K562 (cell line): ENCODE results near the gene HMGA1. TPM values are rescaled to one million over a fixed set of nuclear protein-coding genes. Genes with fewer than 3 reads are reported as not detected.

Experiments used
- ATAC-seq: fragments of 200-7000 bp; cut with Tn5 transposase; 3 replicates; pipeline ENCODE4 v1.9.1; 2020; ENCODE audit warnings: moderate library complexity
- BruUV-seq: library from RNA; stranded (reverse); fragments of 400-500 nt; replicated peaks from 2 replicates; lab custom pipeline; 2021; lab: Mats Ljungman, UMichigan
- CTCF ChIA-PET: fragments of 300-600 bp; formaldehyde crosslinking; extraction: SDS; loops from one replicate; lab custom pipeline; 2021; ENCODE audit warnings: low intra/inter-chr PET ratio; lab: Yijun Ruan, JAX
- POLR2A ChIA-PET: fragments of 300-600, 350-650 bp; sonication (Branson Sonifier 250); formaldehyde crosslinking; extraction: SDS; loops from one replicate; lab custom pipeline; 2021; ENCODE audit warnings: antibody characterized with exemption, inconsistent platforms; lab: Yijun Ruan, JAX
- DNase-seq, 4 experiments: peaks; one replicate each; pipeline versions ENCODE4 v3.0.0 to v3.0.0-alpha.2; 2011 to 2018; ENCODE audit warnings: low spot score in 3 of 4, mixed read lengths in 3 of 4; ENCODE audit errors: extremely low read depth in 1 of 4
- FAIRE-seq: peaks from 2 replicates; lab custom pipeline; 2011; peaks lifted over from hg19 to GRCh38; lab: Jason Lieb, UNC
- H2AFZ ChIP-seq: 2 replicates; pipeline ENCODE4 v1.6.0; 2011; ENCODE audit warnings: low read depth, low read length, control low read depth, inconsistent platforms
- H3K27ac ChIP-seq: fragments of 200-600 bp; 3 replicates; pipeline ENCODE4 v1.8.0; 2011; ENCODE audit warnings: low read depth, mild to moderate bottlenecking, control low read depth, inconsistent platforms, low read length, moderate library complexity, mixed read lengths; ENCODE audit errors: extremely low read depth
- H3K27me3 ChIP-seq, 2 experiments: fragments of 300-600 bp in 1 of 2; 2 replicates in 1 of 2; 3 replicates in 1 of 2; pipeline versions ENCODE4 v1.6.0 to v1.8.0; 2011; ENCODE audit warnings: inconsistent platforms in 2 of 2, low read length in 2 of 2, mild to moderate bottlenecking in 1 of 2, mixed read lengths in 1 of 2, moderate library complexity in 1 of 2; ENCODE audit not compliant: control insufficient read depth in 2 of 2, insufficient read depth in 2 of 2
- H3K36me3 ChIP-seq: fragments of 300-600 bp; 3 replicates; pipeline ENCODE4 v1.8.0; 2011; ENCODE audit warnings: mild to moderate bottlenecking, low read length, inconsistent platforms; ENCODE audit not compliant: control insufficient read depth, insufficient read depth
- H3K4me1 ChIP-seq, 2 experiments: fragments of 200-600 bp in 1 of 2; replicated peaks in 1 of 2; 2 replicates in 1 of 2; 3 replicates in 1 of 2; pipeline versions ENCODE4 v1.5.1 to v1.8.0; 2011; ENCODE audit warnings: inconsistent platforms in 2 of 2, low read length in 2 of 2, mild to moderate bottlenecking in 1 of 2, mixed read lengths in 1 of 2, moderate library complexity in 1 of 2; ENCODE audit not compliant: control insufficient read depth in 2 of 2, insufficient read depth in 2 of 2
- H3K4me2 ChIP-seq: 2 replicates; pipeline ENCODE4 v1.6.1; 2011; ENCODE audit warnings: low read length, control low read depth, inconsistent platforms, mixed read lengths; ENCODE audit not compliant: insufficient read depth
- H3K4me3 ChIP-seq: fragments of 200-600 bp; sonication (generic), shearing (Covaris generic); 2 replicates; pipeline ENCODE4 v1.5.1; 2016; ENCODE audit warnings: control low read depth, inconsistent platforms
- H3K79me2 ChIP-seq: fragments of 200-600 bp; 3 replicates; pipeline ENCODE4 v1.8.0; 2011; ENCODE audit warnings: low read length, inconsistent platforms; ENCODE audit not compliant: control insufficient read depth, insufficient read depth
- H3K9ac ChIP-seq, 2 experiments: 2 replicates each; pipeline versions ENCODE4 v1.6.0 to v1.6.1; 2011; ENCODE audit warnings: low read depth in 2 of 2, low read length in 2 of 2, control low read depth in 1 of 2, inconsistent platforms in 1 of 2, mild to moderate bottlenecking in 1 of 2, mixed read lengths in 1 of 2; ENCODE audit not compliant: insufficient read depth in 1 of 2
- H3K9me1 ChIP-seq: one replicate; pipeline ENCODE4 v1.6.0; 2011; ENCODE audit warnings: inconsistent platforms, mild to moderate bottlenecking, low read length, moderate library complexity; ENCODE audit not compliant: control insufficient read depth, insufficient read depth
- H3K9me3 ChIP-seq: replicated peaks from 2 replicates; pipeline ENCODE4 v1.5.1; 2011; ENCODE audit warnings: low read depth, low read length, inconsistent platforms; ENCODE audit not compliant: control insufficient read depth, insufficient read depth
- H4K20me1 ChIP-seq: replicated peaks from 2 replicates; pipeline ENCODE4 v1.6.1; 2011; ENCODE audit warnings: low read length, inconsistent platforms, mixed read lengths; ENCODE audit not compliant: control insufficient read depth, insufficient read depth
- NFIC ChIP-seq: fragments of 450-650 bp; IDR thresholded peaks from 2 replicates; pipeline ENCODE4 v1.6.1; 2017; ENCODE audit warnings: mild to moderate bottlenecking, inconsistent platforms
- WGBS: fragments of 100-300 bp; shearing (Covaris generic); methylation state at CpG from one replicate; pipeline ENCODE4 v1.1.6; 2016; ENCODE audit warnings: low coverage, mixed read lengths; ENCODE audit not compliant: insufficient coverage; ENCODE audit errors: missing lambda C conversion rate; 5-methylcytosine and 5-hydroxymethylcytosine counted together
- in situ Hi-C: fragments of 300-500 bp; cut with MboI; formaldehyde crosslinking; loops from 4 replicates; pipeline ENCODE4 v1.15.0; 2018; ENCODE audit warnings: inconsistent platforms, mixed read lengths
- intact Hi-C: fragments of 100-400 bp; cut with micrococcal nuclease; formaldehyde crosslinking; loops from 2 replicates; pipeline ENCODE4 v1.14.2; 2022
- polyA plus RNA-seq, 8 experiments: library from polyadenylated mRNA; depleted of rRNA in 4 of 8; stranded (reverse) in 5 of 8; unstranded in 3 of 8; fragments of >200 nt; fragmentation: Nextera tagmentation in 2 of 8; fragmentation: Illumina TruSeq in 1 of 8; extraction: Ambion mirVana in 2 of 8; extraction: Trizol in 1 of 8; gene quantifications; 2 replicates each; pipeline versions ENCODE4 v1.2.1 to v1.2.3, GENCODE V29; 2011 to 2014; ENCODE audit warnings: inconsistent platforms in 1 of 8, missing spikeins in 1 of 8
- total RNA-seq, 7 experiments: library from RNA; depleted of rRNA in 6 of 7; stranded (reverse); fragments of >200 nt in 6 of 7; fragmentation: Illumina TruSeq in 2 of 7; extraction: Trizol in 2 of 7; gene quantifications; 2 replicates each; pipeline versions ENCODE4 v1.2.1 to v1.2.3, GENCODE V29; 2011 to 2021; ENCODE audit warnings: low replicate concordance in 1 of 7
- TF ChIP-seq, protein P1 (sequence below): fragments of 450-650 bp; formaldehyde crosslinking; IDR thresholded peaks from 2 replicates; pipeline ENCODE4 v1.4.0; 2020; ENCODE audit warnings: mild to moderate bottlenecking, mixed read lengths
- TF ChIP-seq, protein P2 (sequence below): fragments of 450-650 bp; IDR thresholded peaks from 2 replicates; pipeline ENCODE4 v1.7.0; 2016; ENCODE audit warnings: borderline replicate concordance
- TF ChIP-seq, protein P3 (sequence below): sonication (generic); formaldehyde crosslinking; IDR thresholded peaks from 2 replicates; pipeline ENCODE4 v1.8.0; 2022; ENCODE audit warnings: mild to moderate bottlenecking, missing genetic modification reagents, borderline replicate concordance
- TF ChIP-seq, protein P4 (sequence below): sonication (generic); formaldehyde crosslinking; IDR thresholded peaks from 2 replicates; pipeline ENCODE4 v1.8.1; 2023; ENCODE audit warnings: missing genetic modification reagents, mild to moderate bottlenecking, borderline replicate concordance

HMGA1 gene
- total and polyA plus RNA-seq, 9 of the 15 experiments (the other 6 are each of a cell fraction or from before 2014, with no cell fraction given): 27.8 to 1,947 (median 594) TPM

DNA sequence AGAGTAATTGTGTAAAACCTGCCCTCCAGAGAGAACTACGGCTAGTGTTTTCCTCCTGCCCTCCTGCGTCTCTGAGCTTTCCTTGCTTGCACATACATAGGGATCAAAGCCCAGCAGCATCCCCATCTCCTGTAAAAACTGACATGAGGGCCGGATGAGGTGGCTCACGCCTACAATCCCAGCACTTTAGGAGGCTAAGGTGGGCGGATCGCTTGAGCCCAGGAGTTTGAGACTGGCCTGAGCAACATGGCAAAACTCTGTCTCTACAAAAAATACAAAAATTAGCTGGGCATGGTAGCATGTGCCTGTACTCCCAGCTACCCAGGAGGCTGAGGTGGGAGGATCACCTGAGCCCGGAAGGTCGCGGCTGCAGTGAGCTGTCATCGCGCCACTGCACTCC, 52.5 kb downstream of the HMGA1 start (continued):
- TF ChIP-seq, protein P1, sequence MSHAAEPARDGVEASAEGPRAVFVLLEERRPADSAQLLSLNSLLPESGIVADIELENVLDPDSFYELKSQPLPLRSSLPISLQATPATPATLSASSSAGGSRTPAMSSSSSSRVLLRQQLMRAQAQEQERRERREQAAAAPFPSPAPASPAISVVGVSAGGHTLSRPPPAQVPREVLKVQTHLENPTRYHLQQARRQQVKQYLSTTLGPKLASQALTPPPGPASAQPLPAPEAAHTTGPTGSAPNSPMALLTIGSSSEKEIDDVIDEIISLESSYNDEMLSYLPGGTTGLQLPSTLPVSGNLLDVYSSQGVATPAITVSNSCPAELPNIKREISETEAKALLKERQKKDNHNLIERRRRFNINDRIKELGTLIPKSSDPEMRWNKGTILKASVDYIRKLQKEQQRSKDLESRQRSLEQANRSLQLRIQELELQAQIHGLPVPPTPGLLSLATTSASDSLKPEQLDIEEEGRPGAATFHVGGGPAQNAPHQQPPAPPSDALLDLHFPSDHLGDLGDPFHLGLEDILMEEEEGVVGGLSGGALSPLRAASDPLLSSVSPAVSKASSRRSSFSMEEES (CRISPR knock-in tag): no peak
- TF ChIP-seq, protein P2, sequence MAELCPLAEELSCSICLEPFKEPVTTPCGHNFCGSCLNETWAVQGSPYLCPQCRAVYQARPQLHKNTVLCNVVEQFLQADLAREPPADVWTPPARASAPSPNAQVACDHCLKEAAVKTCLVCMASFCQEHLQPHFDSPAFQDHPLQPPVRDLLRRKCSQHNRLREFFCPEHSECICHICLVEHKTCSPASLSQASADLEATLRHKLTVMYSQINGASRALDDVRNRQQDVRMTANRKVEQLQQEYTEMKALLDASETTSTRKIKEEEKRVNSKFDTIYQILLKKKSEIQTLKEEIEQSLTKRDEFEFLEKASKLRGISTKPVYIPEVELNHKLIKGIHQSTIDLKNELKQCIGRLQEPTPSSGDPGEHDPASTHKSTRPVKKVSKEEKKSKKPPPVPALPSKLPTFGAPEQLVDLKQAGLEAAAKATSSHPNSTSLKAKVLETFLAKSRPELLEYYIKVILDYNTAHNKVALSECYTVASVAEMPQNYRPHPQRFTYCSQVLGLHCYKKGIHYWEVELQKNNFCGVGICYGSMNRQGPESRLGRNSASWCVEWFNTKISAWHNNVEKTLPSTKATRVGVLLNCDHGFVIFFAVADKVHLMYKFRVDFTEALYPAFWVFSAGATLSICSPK: no peak
- no peak for TF ChIP-seq NFIC

DNA sequence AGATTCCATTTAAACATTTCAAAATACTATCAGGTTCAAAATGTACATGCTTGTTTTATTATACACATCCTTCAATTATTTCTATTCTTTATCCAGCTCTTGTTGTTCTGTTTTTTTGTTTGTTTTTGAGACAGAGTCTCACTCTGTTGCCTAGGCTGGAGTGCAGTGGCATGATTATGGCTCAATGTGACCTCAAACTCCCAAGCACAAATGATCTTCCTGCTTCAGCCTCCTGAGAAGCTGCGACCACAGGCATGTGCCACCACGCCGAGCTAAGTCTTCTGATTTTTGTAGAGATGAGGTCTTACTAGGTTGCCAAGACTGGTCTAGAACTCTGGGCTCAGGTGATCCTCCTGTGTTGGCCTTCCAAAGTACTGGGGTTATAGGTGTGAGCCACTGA, 56.3 kb downstream of the HMGA1 start:
- Histone ChIP-seq H3K36me3 (peaks cover 66% of the 10 kb centered on the region), H3K4me2 (no peak overlapping the region), H3K79me2 (peaks cover 8% of the 10 kb centered on the region; the same call in 2 of the 3 replicates), H3K27ac (no peak overlapping the region), H4K20me1 (no peaks in the 10 kb centered on the region), H3K4me3 (no peak overlapping the region), H3K27me3 (no peaks in the 10 kb centered on the region), H3K9me1 (no peaks in the 10 kb centered on the region), H3K9ac (no peak overlapping the region), H3K4me1 (peaks cover 0 to 8% of the 10 kb centered on the region in 2 experiments; a peak in 2 of 5 replicates), H2AFZ (no peak overlapping the region), H3K9me3 (no peaks in the 10 kb centered on the region)
- ChIA-PET CTCF (no interaction called here), POLR2A (interaction anchor here (1.0 to 1.4 kb wide), 4 partner anchors 13 to 46 kb away, joined by 3 to 4 read pairs (median 4); no protein-coding TSS in a partner anchor)
- ATAC-seq (no peak), FAIRE-seq (no peak), DNase-seq (no peak)
- in situ Hi-C loops (no loop called here), intact Hi-C loops (no loop called here)
- no TSS peak for BruUV-seq
- 96% methylated on average over 3 of the region's 3 CpGs for WGBS
- TF ChIP-seq, protein P3, sequence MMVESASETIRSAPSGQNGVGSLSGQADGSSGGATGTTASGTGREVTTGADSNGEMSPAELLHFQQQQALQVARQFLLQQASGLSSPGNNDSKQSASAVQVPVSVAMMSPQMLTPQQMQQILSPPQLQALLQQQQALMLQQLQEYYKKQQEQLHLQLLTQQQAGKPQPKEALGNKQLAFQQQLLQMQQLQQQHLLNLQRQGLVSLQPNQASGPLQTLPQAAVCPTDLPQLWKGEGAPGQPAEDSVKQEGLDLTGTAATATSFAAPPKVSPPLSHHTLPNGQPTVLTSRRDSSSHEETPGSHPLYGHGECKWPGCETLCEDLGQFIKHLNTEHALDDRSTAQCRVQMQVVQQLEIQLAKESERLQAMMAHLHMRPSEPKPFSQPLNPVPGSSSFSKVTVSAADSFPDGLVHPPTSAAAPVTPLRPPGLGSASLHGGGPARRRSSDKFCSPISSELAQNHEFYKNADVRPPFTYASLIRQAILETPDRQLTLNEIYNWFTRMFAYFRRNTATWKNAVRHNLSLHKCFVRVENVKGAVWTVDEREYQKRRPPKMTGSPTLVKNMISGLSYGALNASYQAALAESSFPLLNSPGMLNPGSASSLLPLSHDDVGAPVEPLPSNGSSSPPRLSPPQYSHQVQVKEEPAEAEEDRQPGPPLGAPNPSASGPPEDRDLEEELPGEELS (CRISPR knock-in tag): no peak
- TF ChIP-seq, protein P4, sequence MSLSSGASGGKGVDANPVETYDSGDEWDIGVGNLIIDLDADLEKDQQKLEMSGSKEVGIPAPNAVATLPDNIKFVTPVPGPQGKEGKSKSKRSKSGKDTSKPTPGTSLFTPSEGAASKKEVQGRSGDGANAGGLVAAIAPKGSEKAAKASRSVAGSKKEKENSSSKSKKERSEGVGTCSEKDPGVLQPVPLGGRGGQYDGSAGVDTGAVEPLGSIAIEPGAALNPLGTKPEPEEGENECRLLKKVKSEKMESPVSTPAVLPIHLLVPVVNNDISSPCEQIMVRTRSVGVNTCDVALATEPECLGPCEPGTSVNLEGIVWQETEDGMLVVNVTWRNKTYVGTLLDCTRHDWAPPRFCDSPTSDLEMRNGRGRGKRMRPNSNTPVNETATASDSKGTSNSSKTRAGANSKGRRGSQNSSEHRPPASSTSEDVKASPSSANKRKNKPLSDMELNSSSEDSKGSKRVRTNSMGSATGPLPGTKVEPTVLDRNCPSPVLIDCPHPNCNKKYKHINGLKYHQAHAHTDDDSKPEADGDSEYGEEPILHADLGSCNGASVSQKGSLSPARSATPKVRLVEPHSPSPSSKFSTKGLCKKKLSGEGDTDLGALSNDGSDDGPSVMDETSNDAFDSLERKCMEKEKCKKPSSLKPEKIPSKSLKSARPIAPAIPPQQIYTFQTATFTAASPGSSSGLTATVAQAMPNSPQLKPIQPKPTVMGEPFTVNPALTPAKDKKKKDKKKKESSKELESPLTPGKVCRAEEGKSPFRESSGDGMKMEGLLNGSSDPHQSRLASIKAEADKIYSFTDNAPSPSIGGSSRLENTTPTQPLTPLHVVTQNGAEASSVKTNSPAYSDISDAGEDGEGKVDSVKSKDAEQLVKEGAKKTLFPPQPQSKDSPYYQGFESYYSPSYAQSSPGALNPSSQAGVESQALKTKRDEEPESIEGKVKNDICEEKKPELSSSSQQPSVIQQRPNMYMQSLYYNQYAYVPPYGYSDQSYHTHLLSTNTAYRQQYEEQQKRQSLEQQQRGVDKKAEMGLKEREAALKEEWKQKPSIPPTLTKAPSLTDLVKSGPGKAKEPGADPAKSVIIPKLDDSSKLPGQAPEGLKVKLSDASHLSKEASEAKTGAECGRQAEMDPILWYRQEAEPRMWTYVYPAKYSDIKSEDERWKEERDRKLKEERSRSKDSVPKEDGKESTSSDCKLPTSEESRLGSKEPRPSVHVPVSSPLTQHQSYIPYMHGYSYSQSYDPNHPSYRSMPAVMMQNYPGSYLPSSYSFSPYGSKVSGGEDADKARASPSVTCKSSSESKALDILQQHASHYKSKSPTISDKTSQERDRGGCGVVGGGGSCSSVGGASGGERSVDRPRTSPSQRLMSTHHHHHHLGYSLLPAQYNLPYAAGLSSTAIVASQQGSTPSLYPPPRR (CRISPR knock-in tag): no peak
